ENCODE data around the gene TBCK.
"Not testable (repeated sequence)": the region's sequence is repeated elsewhere in the genome, so short reads cannot be mapped to it uniquely, and the experiment has no call there.

TBCK gene

GRCh38 chr4:106284227-106284626 is 31.8 kb downstream of the TBCK start:
- DNase-seq = no peak

DNA sequence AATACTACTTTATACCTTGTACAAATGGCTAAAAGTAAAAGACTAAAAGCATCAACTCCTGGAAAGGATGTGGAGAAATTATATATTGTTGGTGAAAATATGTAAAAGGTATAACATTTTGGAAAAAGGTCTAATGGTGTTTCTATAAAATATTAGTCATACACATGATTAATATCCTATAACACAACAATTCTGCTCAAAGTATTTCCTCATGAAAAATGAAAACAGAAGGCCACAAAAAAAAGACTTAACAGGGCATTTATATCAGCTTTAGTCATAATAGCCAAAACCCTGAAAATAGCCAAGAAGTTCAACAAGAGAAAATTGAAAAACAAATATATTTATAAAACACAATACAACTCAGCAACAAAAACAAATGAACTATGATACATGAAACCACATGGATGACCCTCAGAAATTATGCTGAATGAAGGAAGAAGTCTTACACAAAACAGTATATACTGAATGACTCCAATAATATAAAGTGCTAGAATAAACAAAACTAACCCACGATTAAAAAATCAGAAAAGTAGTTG is 38.8 kb downstream of the TBCK start:
- no peak for DNase-seq

DNA sequence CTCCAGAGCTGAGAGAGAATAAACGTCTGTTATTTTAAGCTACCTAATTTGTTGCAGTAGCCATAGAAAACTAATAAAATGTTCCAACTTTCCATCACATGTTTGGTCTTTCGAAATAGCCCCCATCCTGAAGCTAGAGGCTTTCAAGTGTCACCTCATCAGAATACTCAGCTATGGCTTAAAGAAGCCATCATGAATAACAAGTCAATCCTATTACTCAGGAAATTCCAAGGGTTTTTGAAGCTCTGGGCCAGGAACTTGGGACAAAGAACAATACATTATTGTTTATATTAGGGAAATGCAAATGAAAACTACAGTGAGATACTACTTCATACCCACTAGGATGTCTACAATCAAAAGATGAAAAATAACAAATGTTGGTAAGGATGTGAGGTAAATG is 42.2 kb downstream of the TBCK start:
- no peak for DNase-seq

- no peak for DNase-seq
These were observed 45.3 kb downstream of the TBCK start for GRCh38 chr4:106270736-106271135.

GRCh38 chr4:106269711-106270110 is 46.3 kb downstream of the TBCK start:
- no peak for DNase-seq

- no peak for DNase-seq
These were observed 47.2 kb downstream of the TBCK start for GRCh38 chr4:106268786-106269185.

GRCh38 chr4:106266201-106266600 is 49.8 kb downstream of the TBCK start:
- no peak for DNase-seq

DNA sequence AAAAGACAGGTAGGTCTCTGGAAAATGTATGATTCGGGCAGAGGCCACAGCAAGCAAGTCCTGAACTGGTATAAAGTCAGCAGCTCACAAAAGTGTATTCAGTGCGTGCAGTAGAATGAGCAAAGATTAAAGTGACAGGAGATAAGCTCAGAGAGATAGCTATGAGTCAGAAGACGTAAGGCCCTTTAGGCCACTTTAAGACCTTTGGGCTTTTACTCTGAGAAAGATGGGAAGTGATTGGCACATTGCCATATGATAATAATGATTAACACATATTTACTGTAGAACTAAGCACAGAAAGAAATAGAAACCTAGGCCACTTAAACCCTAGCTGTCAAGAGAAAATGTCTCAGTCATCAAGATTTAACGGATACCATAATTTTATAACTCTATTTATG is 51.7 kb downstream of the TBCK start:
- no peak for DNase-seq

DNA sequence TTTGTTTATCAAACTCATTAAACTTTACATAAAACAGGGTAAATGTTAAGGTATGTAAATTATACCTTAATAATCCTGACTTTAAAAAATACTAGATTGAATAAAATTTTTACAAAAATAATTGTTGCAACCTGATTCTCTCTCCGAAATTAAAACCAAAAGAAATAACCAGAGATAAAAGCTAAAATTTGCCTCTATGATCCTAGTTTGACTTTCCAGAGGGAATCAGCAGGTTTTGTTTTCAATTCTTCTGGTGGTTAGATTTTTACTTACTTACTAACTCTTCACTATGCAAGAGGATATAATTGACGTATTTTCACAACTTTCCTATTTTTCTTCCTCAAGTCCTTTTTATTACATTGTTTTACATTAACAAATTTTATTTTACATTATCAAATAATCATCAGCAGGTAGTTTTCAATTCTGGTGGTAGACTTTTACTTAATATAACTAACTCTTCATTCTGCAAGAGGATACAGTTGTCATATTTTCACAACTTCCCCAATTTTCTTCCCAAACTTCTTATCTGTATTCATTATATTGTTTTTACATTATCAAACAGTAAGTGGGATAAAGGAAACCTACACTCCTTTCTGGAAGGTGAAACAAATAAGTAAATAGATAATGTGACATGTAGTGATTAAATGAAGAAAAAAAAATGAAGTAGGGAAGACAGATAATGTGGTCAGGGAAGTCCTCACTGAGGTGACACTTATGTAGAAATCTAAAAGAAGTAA is 52.2 kb downstream of the TBCK start:
- no peak for DNase-seq

DNA sequence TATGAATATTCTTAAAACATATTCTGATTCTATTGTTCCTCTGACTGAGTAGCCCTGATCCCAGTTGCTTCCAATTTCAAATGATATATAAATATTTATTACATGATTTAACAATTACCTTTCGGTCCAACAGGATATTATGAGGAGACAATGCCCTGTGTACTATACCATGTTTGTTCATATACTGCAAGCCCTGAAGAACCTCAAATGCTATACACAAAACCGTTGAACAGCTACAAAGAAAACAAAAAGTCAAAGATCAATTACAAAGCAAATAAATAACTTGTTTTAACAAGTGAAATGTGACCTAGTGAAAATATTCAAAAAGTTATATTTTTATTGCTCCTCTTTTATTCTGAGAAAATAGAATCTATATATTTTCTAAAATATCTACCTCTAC is 54.0 kb downstream of the TBCK start:
- DNase-seq = no peak

DNA sequence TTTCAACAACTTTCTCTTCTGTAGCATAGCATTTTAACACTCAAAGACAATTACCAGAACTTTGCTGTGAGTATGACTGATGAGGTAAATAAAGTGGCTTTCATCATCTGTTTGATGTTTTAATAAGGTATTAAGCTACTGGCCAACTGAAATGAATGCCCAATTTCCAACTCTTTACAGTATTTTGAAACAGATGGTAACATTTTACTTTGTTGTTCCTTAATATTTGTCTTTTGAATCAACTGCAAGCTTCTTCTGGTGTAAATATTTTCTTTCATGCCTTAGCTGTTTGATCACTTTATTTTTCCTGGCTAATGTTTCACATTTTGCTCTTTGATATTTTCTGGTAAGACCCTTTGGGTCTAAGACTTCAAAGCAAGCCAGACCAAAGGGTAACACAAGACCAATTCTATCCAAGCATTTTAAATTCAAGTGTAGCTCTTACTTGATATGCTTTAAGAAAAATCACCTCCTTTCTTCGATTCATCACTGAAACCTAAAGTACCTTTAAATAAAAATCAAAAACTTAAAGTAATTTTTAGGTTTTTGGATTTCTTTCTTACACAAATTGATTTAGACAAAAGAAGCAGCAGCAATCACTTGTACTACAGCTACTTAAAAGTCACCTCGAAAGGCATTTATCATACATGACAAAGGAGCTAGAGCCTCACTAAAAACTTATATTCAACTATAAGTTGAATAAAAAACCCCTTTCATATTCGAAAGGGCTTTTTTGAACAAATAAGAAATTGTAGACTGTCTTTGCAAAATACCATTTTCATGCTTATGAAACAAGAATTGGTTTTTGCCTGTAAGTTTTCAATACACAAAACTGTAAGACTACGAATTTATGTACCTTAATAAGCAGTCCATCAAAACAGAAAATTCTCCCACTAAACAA is 57.6 kb downstream of the TBCK start:
- no peak for DNase-seq

GRCh38 chr4:106256190-106256589 is 59.8 kb downstream of the TBCK start:
- DNase-seq = no peak

GRCh38 chr4:106255195-106255594 is 60.8 kb downstream of the TBCK start:
- no peak for DNase-seq

- no peak for DNase-seq
These were observed 62.5 kb downstream of the TBCK start for GRCh38 chr4:106253364-106254129.

DNA sequence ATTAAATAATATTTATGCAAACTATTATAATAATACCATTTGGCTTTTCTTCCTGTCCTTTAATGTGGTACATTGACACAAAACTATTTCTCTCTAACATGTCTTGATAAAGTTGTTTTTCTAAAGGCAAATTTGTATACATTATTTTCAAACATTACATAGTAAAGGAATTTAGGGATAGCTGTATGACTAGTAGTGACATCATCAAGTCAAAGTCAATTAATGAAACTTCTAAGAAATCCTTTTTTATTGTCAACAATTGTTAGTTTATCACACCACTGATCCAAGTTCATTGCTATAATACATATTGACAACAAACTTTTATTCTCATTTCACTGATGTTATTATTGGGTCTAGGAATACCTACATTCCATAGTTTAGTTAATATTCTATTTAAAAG is 68.4 kb downstream of the TBCK start:
- DNase-seq = no peak

GRCh38 chr4:106246441-106246840 is 69.6 kb downstream of the TBCK start:
- DNase-seq = no peak

DNA sequence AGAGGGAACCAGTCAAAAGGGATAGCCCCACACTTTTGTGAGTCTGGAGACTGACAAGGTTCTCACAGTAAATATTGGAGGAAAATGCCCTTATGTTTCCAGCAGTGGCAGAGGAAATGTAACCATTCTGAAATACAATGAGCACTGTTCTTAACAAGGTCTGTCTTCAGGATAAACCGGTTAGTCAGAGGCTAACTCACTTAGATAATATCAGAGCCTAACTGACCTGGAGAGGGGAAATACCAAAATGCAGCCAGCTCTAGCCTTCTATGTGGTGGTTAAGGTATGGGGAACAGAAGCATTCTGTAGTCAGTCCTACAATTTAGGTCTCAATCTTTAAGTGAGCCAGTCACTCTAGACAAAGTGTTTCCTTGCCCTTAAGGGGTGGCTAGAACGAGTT is 70.8 kb downstream of the TBCK start:
- DNase-seq = no peak

DNA sequence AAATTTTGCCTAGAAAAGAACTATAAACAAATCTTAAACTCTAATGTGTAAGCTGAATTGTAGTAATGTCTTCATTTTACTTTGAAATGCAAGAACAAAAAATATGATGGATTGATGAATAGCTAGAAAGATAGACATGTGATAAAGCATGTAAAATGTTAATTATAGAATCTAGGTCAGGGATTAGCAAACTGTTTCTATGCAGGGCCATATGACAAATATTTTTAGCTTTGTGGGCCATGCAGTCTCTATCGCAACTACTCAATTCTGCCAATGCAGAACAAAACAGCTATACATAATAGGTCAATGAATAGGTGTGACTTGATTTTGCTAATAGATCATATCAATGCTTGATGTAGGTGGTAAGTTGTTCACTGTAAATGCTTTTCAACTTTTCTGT is 75.3 kb downstream of the TBCK start:
- DNase-seq = no peak

DNA sequence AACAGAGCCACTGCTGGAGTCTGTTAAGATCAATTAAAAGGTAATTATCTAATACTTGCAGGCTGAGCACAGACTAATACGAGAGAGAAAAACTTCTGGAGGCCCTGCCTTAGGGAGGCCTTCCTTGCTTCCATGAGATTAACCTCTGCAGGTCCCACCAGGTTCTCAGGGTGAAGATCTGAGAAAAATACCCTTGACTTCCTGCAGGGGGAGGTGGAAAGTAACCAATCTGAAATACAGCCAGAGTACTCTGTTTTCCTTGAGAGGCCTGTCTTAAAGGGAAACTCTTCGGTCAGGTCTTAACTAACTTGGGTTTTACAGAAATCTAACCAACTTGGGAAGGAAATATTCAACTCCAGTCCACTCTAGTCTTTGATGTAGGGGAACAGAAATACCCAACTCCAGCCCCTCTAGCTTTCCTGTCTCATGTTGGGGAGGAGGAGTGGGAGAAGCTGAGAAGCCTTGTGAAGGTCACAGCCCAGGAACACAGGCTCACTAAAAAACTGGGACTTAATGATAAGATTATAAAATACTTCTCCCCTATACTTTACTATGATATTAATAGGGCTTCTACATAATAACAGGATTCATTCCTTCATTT is 77.1 kb downstream of the TBCK start:
- peak; percentile 28 for DNase-seq

DNA sequence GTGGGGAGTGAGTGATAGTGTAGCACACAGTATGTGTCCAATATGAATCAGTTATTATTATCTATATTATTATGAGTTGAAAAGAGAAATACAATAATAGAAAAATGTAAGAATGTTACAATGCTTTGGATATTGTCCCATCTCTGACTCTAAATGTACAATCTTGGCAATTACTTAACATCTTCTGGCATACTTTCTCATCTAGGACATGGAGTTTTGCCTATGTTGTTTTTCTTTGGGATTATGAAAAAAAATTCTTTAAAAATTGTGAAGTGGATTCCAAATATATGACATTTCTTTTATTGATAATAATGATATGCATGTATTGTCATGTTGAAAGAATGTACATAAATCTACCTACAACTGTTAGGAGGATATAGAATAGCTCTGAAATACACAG is 84.1 kb downstream of the TBCK start:
- no peak for DNase-seq

- DNase-seq = no peak
These were observed 93.5 kb downstream of the TBCK start for GRCh38 chr4:106222548-106222947.

DNA sequence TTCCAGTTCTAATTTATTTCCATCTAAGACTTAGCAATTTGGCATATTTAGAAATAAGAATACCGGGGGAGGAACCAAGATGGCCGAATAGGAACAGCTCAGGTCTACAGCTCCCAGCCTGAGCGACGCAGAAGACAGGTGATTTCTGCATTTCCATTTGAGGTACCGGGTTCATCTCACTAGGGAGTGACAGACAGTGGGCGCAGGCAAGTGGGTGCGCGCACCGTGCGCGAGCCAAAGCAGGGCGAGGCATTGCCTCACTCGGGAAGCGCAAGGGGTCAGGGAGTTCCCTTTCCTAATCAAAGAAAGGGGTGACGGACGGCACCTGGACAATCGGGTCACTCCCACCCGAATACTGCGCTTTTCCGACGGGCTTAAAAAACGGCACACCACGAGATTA is 102.7 kb downstream of the TBCK start:
- not testable (repeated sequence) for DNase-seq

DNA sequence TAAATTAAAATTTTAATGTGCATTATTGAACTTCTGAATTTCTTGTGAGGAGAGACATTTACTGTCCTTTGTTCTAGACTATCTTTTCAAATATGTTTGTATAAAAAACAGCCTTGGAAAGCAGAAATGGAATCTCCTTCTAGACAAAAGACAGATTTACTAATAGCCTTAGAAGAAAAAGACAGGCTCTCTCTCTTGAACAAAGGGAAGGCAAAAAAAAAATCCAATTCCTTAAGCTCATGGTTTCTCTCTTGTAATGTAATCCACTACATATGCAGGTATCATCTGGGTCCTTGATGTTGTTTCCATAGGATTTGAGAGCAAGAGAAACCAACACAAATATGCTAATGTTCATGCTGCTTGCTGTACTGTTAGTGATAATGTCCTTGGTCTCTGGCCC is 106.0 kb downstream of the TBCK start:
- DNase-seq = no peak

All from NCI-H1436 (cell line).